ENCODE data around the gene CUTA.
A peak's percentile ranks its signal among the peaks of the same experiment; 100 is the strongest.

CUTA gene

GRCh38 chr6:33430334-33430733 lies 12.4 kb upstream of the CUTA start:
- ChIA-PET POLR2A (interaction anchor here (1.0 to 2.4 kb wide), 15 partner anchors 10 to 458 kb away, joined by 3 to 20 read pairs (median 5); partner anchors contain the start of genes B3GALT4, BAK1, CUTA and RGL2), CTCF (interaction anchor here (0.7 to 2.7 kb wide), 6 partner anchors 8 to 151 kb away, joined by 3 to 13 read pairs (median 4); partner anchors contain the start of genes BAK1, CUTA and SYNGAP1)
- H3K4me1 ChIP-seq (ENCODE audit: control insufficient read depth, insufficient read depth, low read length), result peaks cover 10% of the 10 kb centered on the region
- no peak overlapping the region for H3K27ac ChIP-seq (ENCODE audit: extremely low read depth, low read depth, low read length)
- peak; percentile 41 for TF ChIP-seq ZNF335 (tag by site-specific recombination; conservative IDR thresholded peaks at IDR 0.05)
- no peak for TF ChIP-seq ZFP41 (tag by site-specific recombination; IDR thresholded peaks at IDR 0.05; ENCODE audit: borderline replicate concordance)
- no peak for TF ChIP-seq ZNF341 (tag by site-specific recombination; IDR thresholded peaks at IDR 0.05; ENCODE audit: low read depth)
- H3K4me3 ChIP-seq (ENCODE audit: low read depth, low read length), result no peak overlapping the region
- H3K9me3 ChIP-seq (ENCODE audit: control insufficient read depth, insufficient read depth, low read depth, low read length), result no peaks in the 10 kb centered on the region
- peaks cover 3% of the 10 kb centered on the region in 2 experiments; a peak in 1 of 3 replicates for H3K36me3 ChIP-seq (ENCODE audit: control insufficient read depth in 2 of 2, insufficient read depth in 1 of 2, low read length in 2 of 2)

- no peaks in the 10 kb centered on the region for H3K9me3 ChIP-seq (ENCODE audit: control insufficient read depth, insufficient read depth, low read depth, low read length)
- no peaks in the 10 kb centered on the region for H3K36me3 ChIP-seq (ENCODE audit: control insufficient read depth in 2 of 2, insufficient read depth in 1 of 2, low read length in 2 of 2)
- no peak for TF ChIP-seq ZBTB21 (tag by site-specific recombination; IDR thresholded peaks at IDR 0.05)
- TF ChIP-seq ZSCAN4 (tag by site-specific recombination; IDR thresholded peaks at IDR 0.05), result 0 out of 2 replicates have a peak, but pooled peaks have one; percentile 4
- TF ChIP-seq INSM2 (tag by site-specific recombination; IDR thresholded peaks at IDR 0.05), result no peak
- no peak for TF ChIP-seq ZNF16 (tag by site-specific recombination; IDR thresholded peaks at IDR 0.05; ENCODE audit: low read depth)
- no peak for TF ChIP-seq ZNF473 (tag by site-specific recombination; IDR thresholded peaks at IDR 0.05)
- TF ChIP-seq ZNF501 (tag by site-specific recombination; IDR thresholded peaks at IDR 0.05), result no peak
- ChIA-PET CTCF (interaction anchor here (0.7 to 1.1 kb wide), 4 partner anchors 16 to 83 kb away, joined by 3 to 4 read pairs (median 3); no protein-coding TSS in a partner anchor), POLR2A (interaction anchor here (1.2 to 2.4 kb wide), 6 partner anchors 13 to 158 kb away, joined by 3 to 11 read pairs (median 6); partner anchors contain the start of genes B3GALT4, BAK1, RGL2 and RPS18)
- no peak overlapping the region for H3K4me3 ChIP-seq (ENCODE audit: low read depth, low read length)
- no peak overlapping the region for H3K27ac ChIP-seq (ENCODE audit: extremely low read depth, low read depth, low read length)
- peaks cover 16% of the 10 kb centered on the region for H3K4me1 ChIP-seq (ENCODE audit: control insufficient read depth, insufficient read depth, low read length)
Observed at GRCh38 chr6:33429750-33430052, 11.8 kb upstream of the CUTA start.

- Histone ChIP-seq H3K4me1 (ENCODE audit: control insufficient read depth, insufficient read depth, low read length) (peaks cover 17% of the 10 kb centered on the region), H3K9me3 (ENCODE audit: control insufficient read depth, insufficient read depth, low read depth, low read length) (no peaks in the 10 kb centered on the region), H3K27ac (ENCODE audit: extremely low read depth, low read depth, low read length) (no peak overlapping the region), H3K4me3 (ENCODE audit: low read depth, low read length) (no peak overlapping the region), H3K36me3 (ENCODE audit: control insufficient read depth in 2 of 2, insufficient read depth in 1 of 2, low read length in 2 of 2) (no peaks in the 10 kb centered on the region)
- POLR2A ChIA-PET, result interaction anchor here (0.5 to 2.4 kb wide), 6 partner anchors 13 to 157 kb away, joined by 3 to 11 read pairs (median 4); partner anchors contain the start of genes B3GALT4, PHF1, RPS18 and VPS52
- CTCF ChIA-PET, result interaction anchor here (0.6 to 1.3 kb wide), 8 partner anchors 11 to 294 kb away, joined by 3 to 7 read pairs (median 3); partner anchors contain the start of gene BAK1
- no peak for TF ChIP-seq ZNF692 (tag by site-specific recombination; IDR thresholded peaks at IDR 0.05)
- no peak for TF ChIP-seq ZNF23 (tag by site-specific recombination; IDR thresholded peaks at IDR 0.05; ENCODE audit: borderline replicate concordance)
- TF ChIP-seq ZFHX2 (tag by site-specific recombination; conservative IDR thresholded peaks at IDR 0.05), result peak; percentile 95
- no peak for TF ChIP-seq ATF2 (tag by site-specific recombination; IDR thresholded peaks at IDR 0.05; ENCODE audit: low read depth)
- no peak for TF ChIP-seq ZFP3 (tag by site-specific recombination; IDR thresholded peaks at IDR 0.05; ENCODE audit: low read depth)
- TF ChIP-seq ZNF449 (tag by site-specific recombination; IDR thresholded peaks at IDR 0.05), result no peak
- 0 out of 2 replicates have a peak, but pooled peaks have one; percentile 34 for TF ChIP-seq IKZF3 (tag by site-specific recombination; IDR thresholded peaks at IDR 0.05)
- no peak for TF ChIP-seq ZNF433 (tag by site-specific recombination; IDR thresholded peaks at IDR 0.05; ENCODE audit: low read depth)
- TF ChIP-seq ZBTB17 (tag by site-specific recombination; IDR thresholded peaks at IDR 0.05), result peak; percentile 83
- TF ChIP-seq ZBTB48 (tag by site-specific recombination; IDR thresholded peaks at IDR 0.05), result 0 out of 2 replicates have a peak, but pooled peaks have one; percentile 24
- TF ChIP-seq ZSCAN4 (tag by site-specific recombination; IDR thresholded peaks at IDR 0.05), result peak; percentile 90
- peak; percentile 65 for TF ChIP-seq ZNF341 (tag by site-specific recombination; IDR thresholded peaks at IDR 0.05; ENCODE audit: low read depth)
- peak; percentile 94 for TF ChIP-seq PRDM1 (tag by site-specific recombination; IDR thresholded peaks at IDR 0.05)
Observed at GRCh38 chr6:33428966-33429749, 11.3 kb upstream of the CUTA start.

All from HEK293 (cell line).